Measurements from ENCODE around the gene GPSM3. TPM values are rescaled to one million over a fixed set of nuclear protein-coding genes. Genes with fewer than 3 reads are reported as not detected.

The GPSM3 gene
- total and polyA plus RNA-seq, 2 experiments from 2014 or later: 4.7 to 5.9 TPM

- peak overlapping the region; percentile 28; the same call in 1 of the 2 replicates for H3K27ac Mint-ChIP-seq
- Histone ChIP-seq H3K4me1 (ENCODE audit: insufficient read depth) (no peaks in the 10 kb centered on the region), H3F3A (replicated peaks; ENCODE audit: low read depth) (no peaks in the 10 kb centered on the region), H3K27me3 (ENCODE audit: insufficient read depth) (no peaks in the 10 kb centered on the region), H3K27ac (ENCODE audit: low read depth) (no peak overlapping the region), H3K36me3 (ENCODE audit: insufficient read depth) (no peaks in the 10 kb centered on the region), H3K4me2 (no peak overlapping the region), H2AFZ (no peak overlapping the region), H3K9me2 (ENCODE audit: insufficient read depth) (no peaks in the 10 kb centered on the region), H3K79me2 (replicated peaks; ENCODE audit: insufficient read depth) (no peaks in the 10 kb centered on the region), H4K20me1 (replicated peaks; ENCODE audit: insufficient read depth) (no peaks in the 10 kb centered on the region), H3K4me3 (no peak overlapping the region)
- TF ChIP-seq STAT1 (IDR thresholded peaks at IDR 0.05; ENCODE audit: unreplicated experiment) (no peak), ZNF462 (CRISPR knock-in tag; IDR thresholded peaks at IDR 0.05) (no peak), EZH2phosphoT487 (IDR thresholded peaks at IDR 0.05; ENCODE audit: unreplicated experiment) (no peak), EZH2 (IDR thresholded peaks at IDR 0.05; ENCODE audit: low read depth, unreplicated experiment) (no peak), ZNF114 (CRISPR knock-in tag; IDR thresholded peaks at IDR 0.05) (no peak), REST (IDR thresholded peaks at IDR 0.05; ENCODE audit: unreplicated experiment) (no peak), CREB1 (CRISPR knock-in tag; IDR thresholded peaks at IDR 0.05; ENCODE audit: low read depth) (no peak), JUNB (IDR thresholded peaks at IDR 0.05; ENCODE audit: unreplicated experiment) (no peak)
- TF ChIP-seq, protein P1, sequence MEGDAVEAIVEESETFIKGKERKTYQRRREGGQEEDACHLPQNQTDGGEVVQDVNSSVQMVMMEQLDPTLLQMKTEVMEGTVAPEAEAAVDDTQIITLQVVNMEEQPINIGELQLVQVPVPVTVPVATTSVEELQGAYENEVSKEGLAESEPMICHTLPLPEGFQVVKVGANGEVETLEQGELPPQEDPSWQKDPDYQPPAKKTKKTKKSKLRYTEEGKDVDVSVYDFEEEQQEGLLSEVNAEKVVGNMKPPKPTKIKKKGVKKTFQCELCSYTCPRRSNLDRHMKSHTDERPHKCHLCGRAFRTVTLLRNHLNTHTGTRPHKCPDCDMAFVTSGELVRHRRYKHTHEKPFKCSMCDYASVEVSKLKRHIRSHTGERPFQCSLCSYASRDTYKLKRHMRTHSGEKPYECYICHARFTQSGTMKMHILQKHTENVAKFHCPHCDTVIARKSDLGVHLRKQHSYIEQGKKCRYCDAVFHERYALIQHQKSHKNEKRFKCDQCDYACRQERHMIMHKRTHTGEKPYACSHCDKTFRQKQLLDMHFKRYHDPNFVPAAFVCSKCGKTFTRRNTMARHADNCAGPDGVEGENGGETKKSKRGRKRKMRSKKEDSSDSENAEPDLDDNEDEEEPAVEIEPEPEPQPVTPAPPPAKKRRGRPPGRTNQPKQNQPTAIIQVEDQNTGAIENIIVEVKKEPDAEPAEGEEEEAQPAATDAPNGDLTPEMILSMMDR (conservative IDR thresholded peaks at IDR 0.05; ENCODE audit: low read depth in 2 of 2): no peak
- DNase-seq (ENCODE audit: low spot score): no peak
- peaks cover 7% of the 10 kb centered on the region for H3K27me3 Mint-ChIP-seq (ENCODE audit: insufficient read depth, low read depth, poor library complexity)
- H3K4me1 Mint-ChIP-seq: no peaks in the 10 kb centered on the region
- H3K4me3 Mint-ChIP-seq: no peak overlapping the region
- no peaks in the 10 kb centered on the region for H3K36me3 Mint-ChIP-seq (ENCODE audit: low read depth)
- no peak for ATAC-seq
- peaks cover 3% of the 10 kb centered on the region; the same call in 1 of the 3 replicates for H3K9me3 Mint-ChIP-seq
These were observed 17.8 kb upstream of the GPSM3 start for GRCh38 chr6:32210191-32210601.
